Measurements from ENCODE around the gene PCGF6.

Gene PCGF6

GRCh38 chr10:103280031-103280430 lies 70.9 kb downstream of the PCGF6 start:
- no peak overlapping the region for H2BK15ac ChIP-seq (ENCODE audit: low read depth, poor library complexity, severe bottlenecking)
- no peak overlapping the region for H2BK120ac ChIP-seq (ENCODE audit: low read depth, low read length)
- peaks cover 61 to 77% of the 10 kb centered on the region in 2 experiments for H3K27me3 ChIP-seq (ENCODE audit: control insufficient read depth in 1 of 2, insufficient read depth in 1 of 2, low read length in 2 of 2)
- peaks cover 3% of the 10 kb centered on the region in 2 experiments for H3K36me3 ChIP-seq (ENCODE audit: control insufficient read depth in 1 of 2, insufficient read depth in 2 of 2, low read depth in 1 of 2, low read length in 2 of 2)
- H3K4me2 ChIP-seq (ENCODE audit: low read length, poor library complexity, severe bottlenecking), result no peak overlapping the region
- no peak overlapping the region for H2BK12ac ChIP-seq (ENCODE audit: low read length in 2 of 2)
- no peak overlapping the region for H2AFZ ChIP-seq (ENCODE audit: low read depth, low read length)
- H3K18ac ChIP-seq (ENCODE audit: low read depth in 1 of 2, low read length in 2 of 2), result no peak overlapping the region
- H2BK5ac ChIP-seq (ENCODE audit: low read depth, low read length, poor library complexity, severe bottlenecking), result no peak overlapping the region
- no peak for DNase-seq
- no peak overlapping the region for H3K27ac ChIP-seq (ENCODE audit: low read length, poor library complexity, severe bottlenecking)
- no peaks in the 10 kb centered on the region for H3K79me1 ChIP-seq (replicated peaks; ENCODE audit: low read length, poor library complexity, severe bottlenecking)
- no peak overlapping the region for H2AK5ac ChIP-seq (ENCODE audit: low read length, severe bottlenecking)
- H4K8ac ChIP-seq (ENCODE audit: low read length), result no peak overlapping the region
- 67% methylated on average over 2 of the region's 3 CpGs for WGBS
- H3K9ac ChIP-seq (ENCODE audit: low read length), result no peak overlapping the region
- no peak overlapping the region for H4K91ac ChIP-seq (ENCODE audit: low read length)
- no peak overlapping the region for H3K14ac ChIP-seq (ENCODE audit: low read length in 2 of 2)
- H3K4me1 ChIP-seq (ENCODE audit: control insufficient read depth, insufficient read depth, low read depth, low read length), result peaks cover 19% of the 10 kb centered on the region
- H3K9me3 ChIP-seq (ENCODE audit: control insufficient read depth, low read length), result no peaks in the 10 kb centered on the region
- no peak overlapping the region for H3K4ac ChIP-seq (ENCODE audit: low read depth in 1 of 2, low read length in 2 of 2)
- H3K4me3 ChIP-seq (ENCODE audit: insufficient read depth in 1 of 2, low read depth in 1 of 2, low read length in 2 of 2), result peak overlapping the region in 1 of 2 experiments; percentile 77
- H3K23ac ChIP-seq (ENCODE audit: low read length in 2 of 2), result no peak overlapping the region

- H3K4me1 ChIP-seq (ENCODE audit: control insufficient read depth, insufficient read depth, low read depth, low read length), result peaks cover 19% of the 10 kb centered on the region
- H2BK120ac ChIP-seq (ENCODE audit: low read depth, low read length), result no peak overlapping the region
- H3K4me3 ChIP-seq (ENCODE audit: insufficient read depth in 1 of 2, low read depth in 1 of 2, low read length in 2 of 2), result peak overlapping the region in 1 of 2 experiments; percentile 77
- H3K9ac ChIP-seq (ENCODE audit: low read length), result no peak overlapping the region
- no peak overlapping the region for H2BK15ac ChIP-seq (ENCODE audit: low read depth, poor library complexity, severe bottlenecking)
- H2BK12ac ChIP-seq (ENCODE audit: low read length in 2 of 2), result no peak overlapping the region
- no peak overlapping the region for H3K18ac ChIP-seq (ENCODE audit: low read depth in 1 of 2, low read length in 2 of 2)
- peak; percentile 53 for DNase-seq
- H4K91ac ChIP-seq (ENCODE audit: low read length), result no peak overlapping the region
- H2AFZ ChIP-seq (ENCODE audit: low read depth, low read length), result no peak overlapping the region
- H3K36me3 ChIP-seq (ENCODE audit: control insufficient read depth in 1 of 2, insufficient read depth in 2 of 2, low read depth in 1 of 2, low read length in 2 of 2), result peaks cover 3% of the 10 kb centered on the region in 2 experiments
- H2BK5ac ChIP-seq (ENCODE audit: low read depth, low read length, poor library complexity, severe bottlenecking), result no peak overlapping the region
- no peak overlapping the region for H3K27ac ChIP-seq (ENCODE audit: low read length, poor library complexity, severe bottlenecking)
- no peak overlapping the region for H4K8ac ChIP-seq (ENCODE audit: low read length)
- no peak overlapping the region for H3K4ac ChIP-seq (ENCODE audit: low read depth in 1 of 2, low read length in 2 of 2)
- no peak overlapping the region for H3K4me2 ChIP-seq (ENCODE audit: low read length, poor library complexity, severe bottlenecking)
- no peak overlapping the region for H3K23ac ChIP-seq (ENCODE audit: low read length in 2 of 2)
- no peak overlapping the region for H3K14ac ChIP-seq (ENCODE audit: low read length in 2 of 2)
- no peaks in the 10 kb centered on the region for H3K9me3 ChIP-seq (ENCODE audit: control insufficient read depth, low read length)
- H3K27me3 ChIP-seq (ENCODE audit: control insufficient read depth in 1 of 2, insufficient read depth in 1 of 2, low read length in 2 of 2), result peaks cover 61 to 77% of the 10 kb centered on the region in 2 experiments
- no peaks in the 10 kb centered on the region for H3K79me1 ChIP-seq (replicated peaks; ENCODE audit: low read length, poor library complexity, severe bottlenecking)
- H2AK5ac ChIP-seq (ENCODE audit: low read length, severe bottlenecking), result no peak overlapping the region
- WGBS, result 9% methylated on average over 11 of the region's 11 CpGs
Observed at GRCh38 chr10:103278862-103279298, 72.1 kb downstream of the PCGF6 start.

GRCh38 chr10:103278537-103278823 lies 72.5 kb downstream of the PCGF6 start:
- Histone ChIP-seq H2AK5ac (ENCODE audit: low read length, severe bottlenecking) (no peak overlapping the region), H3K79me1 (replicated peaks; ENCODE audit: low read length, poor library complexity, severe bottlenecking) (no peaks in the 10 kb centered on the region), H2BK15ac (ENCODE audit: low read depth, poor library complexity, severe bottlenecking) (no peak overlapping the region), H3K18ac (ENCODE audit: low read depth in 1 of 2, low read length in 2 of 2) (no peak overlapping the region), H3K9me3 (ENCODE audit: control insufficient read depth, low read length) (no peaks in the 10 kb centered on the region), H3K36me3 (ENCODE audit: control insufficient read depth in 1 of 2, insufficient read depth in 2 of 2, low read depth in 1 of 2, low read length in 2 of 2) (peaks cover 3% of the 10 kb centered on the region in 2 experiments), H2BK12ac (ENCODE audit: low read length in 2 of 2) (no peak overlapping the region), H3K14ac (ENCODE audit: low read length in 2 of 2) (no peak overlapping the region), H3K4me2 (ENCODE audit: low read length, poor library complexity, severe bottlenecking) (no peak overlapping the region), H2BK120ac (ENCODE audit: low read depth, low read length) (no peak overlapping the region), H2BK5ac (ENCODE audit: low read depth, low read length, poor library complexity, severe bottlenecking) (no peak overlapping the region), H4K91ac (ENCODE audit: low read length) (no peak overlapping the region), H3K4me1 (ENCODE audit: control insufficient read depth, insufficient read depth, low read depth, low read length) (peaks cover 19% of the 10 kb centered on the region), H3K27ac (ENCODE audit: low read length, poor library complexity, severe bottlenecking) (no peak overlapping the region), H3K23ac (ENCODE audit: low read length in 2 of 2) (no peak overlapping the region), H2AFZ (ENCODE audit: low read depth, low read length) (no peak overlapping the region), H3K27me3 (ENCODE audit: control insufficient read depth in 1 of 2, insufficient read depth in 1 of 2, low read length in 2 of 2) (peaks cover 61 to 77% of the 10 kb centered on the region in 2 experiments), H4K8ac (ENCODE audit: low read length) (no peak overlapping the region), H3K4me3 (ENCODE audit: insufficient read depth in 1 of 2, low read depth in 1 of 2, low read length in 2 of 2) (peak overlapping the region in 1 of 2 experiments; percentile 77), H3K4ac (ENCODE audit: low read depth in 1 of 2, low read length in 2 of 2) (no peak overlapping the region), H3K9ac (ENCODE audit: low read length) (no peak overlapping the region)
- 37% methylated on average over 12 of the region's 12 CpGs for WGBS
- DNase-seq, result no peak

DNA sequence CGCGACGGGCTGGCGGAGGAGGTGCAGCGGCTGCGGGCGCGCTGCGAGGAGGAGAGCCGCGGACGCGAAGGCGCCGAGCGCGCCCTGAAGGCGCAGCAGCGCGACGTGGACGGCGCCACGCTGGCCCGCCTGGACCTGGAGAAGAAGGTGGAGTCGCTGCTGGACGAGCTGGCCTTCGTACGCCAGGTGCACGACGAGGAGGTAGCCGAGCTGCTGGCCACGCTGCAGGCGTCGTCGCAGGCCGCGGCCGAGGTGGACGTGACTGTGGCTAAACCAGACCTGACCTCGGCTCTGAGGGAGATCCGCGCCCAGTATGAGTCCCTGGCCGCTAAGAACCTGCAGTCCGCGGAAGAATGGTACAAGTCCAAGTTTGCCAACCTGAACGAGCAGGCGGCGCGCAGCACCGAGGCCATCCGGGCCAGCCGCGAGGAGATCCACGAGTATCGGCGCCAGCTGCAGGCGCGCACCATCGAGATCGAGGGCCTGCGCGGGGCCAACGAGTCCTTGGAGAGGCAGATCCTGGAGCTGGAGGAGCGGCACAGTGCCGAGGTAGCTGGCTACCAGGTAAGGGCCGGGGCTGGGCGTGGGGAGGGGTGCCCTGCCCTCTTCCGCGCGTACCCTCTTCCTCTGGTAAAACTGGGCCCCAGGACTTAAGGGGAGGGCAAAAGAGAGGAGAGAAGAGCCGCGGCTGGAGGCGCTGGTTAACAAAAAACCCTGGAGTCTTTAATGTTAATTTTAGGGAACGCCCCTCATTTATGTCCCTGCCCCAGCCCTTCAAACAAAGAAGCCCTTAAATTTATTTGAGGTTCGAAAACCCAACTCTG lies 73.0 kb downstream of the PCGF6 start:
- Histone ChIP-seq H3K4ac (ENCODE audit: low read depth in 1 of 2, low read length in 2 of 2) (no peak overlapping the region), H3K79me1 (replicated peaks; ENCODE audit: low read length, poor library complexity, severe bottlenecking) (no peaks in the 10 kb centered on the region)

More for the DNA sequence above, 73.0 kb downstream of the PCGF6 start:
- Histone ChIP-seq H3K9ac (ENCODE audit: low read length) (no peak overlapping the region), H2BK120ac (ENCODE audit: low read depth, low read length) (no peak overlapping the region), H2BK5ac (ENCODE audit: low read depth, low read length, poor library complexity, severe bottlenecking) (no peak overlapping the region), H2BK15ac (ENCODE audit: low read depth, poor library complexity, severe bottlenecking) (peak overlapping the region; percentile 14), H3K4me3 (ENCODE audit: insufficient read depth in 1 of 2, low read depth in 1 of 2, low read length in 2 of 2) (peak overlapping the region; percentile 57 to 77), H4K91ac (ENCODE audit: low read length) (peak overlapping the region; percentile 28), H3K9me3 (ENCODE audit: control insufficient read depth, low read length) (no peaks in the 10 kb centered on the region), H2AFZ (ENCODE audit: low read depth, low read length) (peak overlapping the region; percentile 55), H3K14ac (ENCODE audit: low read length in 2 of 2) (no peak overlapping the region), H2AK5ac (ENCODE audit: low read length, severe bottlenecking) (no peak overlapping the region), H2BK12ac (ENCODE audit: low read length in 2 of 2) (no peak overlapping the region), H4K8ac (ENCODE audit: low read length) (no peak overlapping the region), H3K4me2 (ENCODE audit: low read length, poor library complexity, severe bottlenecking) (peak overlapping the region; percentile 91), H3K18ac (ENCODE audit: low read depth in 1 of 2, low read length in 2 of 2) (no peak overlapping the region), H3K4me1 (ENCODE audit: control insufficient read depth, insufficient read depth, low read depth, low read length) (peaks cover 23% of the 10 kb centered on the region), H3K27me3 (ENCODE audit: control insufficient read depth in 1 of 2, insufficient read depth in 1 of 2, low read length in 2 of 2) (peaks cover 61 to 73% of the 10 kb centered on the region in 2 experiments), H3K27ac (ENCODE audit: low read length, poor library complexity, severe bottlenecking) (no peak overlapping the region), H3K23ac (ENCODE audit: low read length in 2 of 2) (peak overlapping the region in 1 of 2 experiments; percentile 70), H3K36me3 (ENCODE audit: control insufficient read depth in 1 of 2, insufficient read depth in 2 of 2, low read depth in 1 of 2, low read length in 2 of 2) (peaks cover 3% of the 10 kb centered on the region in 2 experiments)
- no peak for DNase-seq
- WGBS, result 9% methylated on average over 70 of the region's 76 CpGs

Measured in mesenchymal stem cell (in vitro differentiated cells and primary cell).